Spinal cord (tissue), 10 donors: ENCODE data around the gene RPL15. TPM values are rescaled to one million over a fixed set of nuclear protein-coding genes. Genes with fewer than 3 reads are reported as not detected.
"Not testable (repeated sequence)": the region's sequence is repeated elsewhere in the genome, so short reads cannot be mapped to it uniquely, and the experiment has no call there.

Experiments
- DNase-seq, 6 donors: peaks; one replicate each; pipeline versions ENCODE4 v3.0.0 to v3.0.0-alpha.2; 2013 to 2015; ENCODE audit warnings: low spot score in 6 of 6, low read depth in 4 of 6
- H3K27ac ChIP-seq: one replicate; pipeline ENCODE4 v1.5.1; 2013; ENCODE audit warnings: low read depth, low read length, control low read depth
- H3K27me3 ChIP-seq: one replicate; pipeline ENCODE4 v1.6.1; 2013; ENCODE audit warnings: low read length; ENCODE audit not compliant: control insufficient read depth, insufficient read depth
- H3K36me3 ChIP-seq: one replicate; pipeline ENCODE4 v1.6.1; 2013; ENCODE audit warnings: low read length; ENCODE audit not compliant: control insufficient read depth, insufficient read depth
- H3K4me1 ChIP-seq: one replicate; pipeline ENCODE4 v1.6.1; 2013; ENCODE audit warnings: low read length; ENCODE audit not compliant: control insufficient read depth, insufficient read depth
- H3K4me3 ChIP-seq: one replicate; pipeline ENCODE4 v1.5.1; 2013; ENCODE audit warnings: low read depth, low read length, control low read depth
- H3K9me3 ChIP-seq: one replicate; pipeline ENCODE4 v1.6.1; 2013; ENCODE audit warnings: low read length; ENCODE audit not compliant: control insufficient read depth, insufficient read depth
- WGBS: methylation state at CpG from one replicate; pipeline ENCODE4 v1.1.5; 2013; ENCODE audit warnings: missing lambda C conversion rate; ENCODE audit not compliant: insufficient coverage; 5-methylcytosine and 5-hydroxymethylcytosine counted together
- polyA plus RNA-seq, 2 donors: library from polyadenylated mRNA; unstranded; fragments of 120-200 nt; gene quantifications; one replicate each; pipeline ENCODE4 v1.2.1, GENCODE V29; 2013; ENCODE audit not compliant: insufficient read length in 2 of 2
- total RNA-seq, 2 donors: library from RNA; depleted of rRNA in 1 of 2; stranded (reverse); fragments of 120-200 nt in 1 of 2; fragments of >200 nt in 1 of 2; gene quantifications; one replicate each; pipeline versions ENCODE4 v1.2.3 to v1.2.4, GENCODE V29; 2013 to 2014
- donor health status: healthy.

RPL15 gene
- total and polyA plus RNA-seq, 4 donors: 1,637 to 1,807 (median 1,669) TPM

- DNase-seq: no peak
- H3K9me3 ChIP-seq: no peaks in the 10 kb centered on the region
- H3K27me3 ChIP-seq: no peaks in the 10 kb centered on the region
- no peaks in the 10 kb centered on the region for H3K36me3 ChIP-seq
- no peak overlapping the region for H3K4me3 ChIP-seq
- H3K4me1 ChIP-seq: peaks cover 8% of the 10 kb centered on the region
- 0% methylated on average over 1 of the region's 6 CpGs for WGBS
- no peak overlapping the region for H3K27ac ChIP-seq
These were observed 42.4 kb upstream of the RPL15 start for GRCh38 chr3:23874359-23875112.

GRCh38 chr3:23875113-23875725 is 41.7 kb upstream of the RPL15 start:
- no peaks in the 10 kb centered on the region for H3K9me3 ChIP-seq
- no peak overlapping the region for H3K27ac ChIP-seq
- WGBS: no CpG with 5 or more reads among the region's 4 CpGs
- no peak for DNase-seq
- H3K27me3 ChIP-seq: no peaks in the 10 kb centered on the region
- H3K4me1 ChIP-seq: peaks cover 8% of the 10 kb centered on the region
- H3K4me3 ChIP-seq: no peak overlapping the region
- H3K36me3 ChIP-seq: no peaks in the 10 kb centered on the region

GRCh38 chr3:23876923-23877322 is 40.0 kb upstream of the RPL15 start:
- Histone ChIP-seq H3K4me1 (peaks cover 8% of the 10 kb centered on the region), H3K9me3 (no peaks in the 10 kb centered on the region), H3K27me3 (no peaks in the 10 kb centered on the region), H3K36me3 (no peaks in the 10 kb centered on the region), H3K4me3 (no peak overlapping the region), H3K27ac (no peak overlapping the region)
- DNase-seq: no peak
- no CpG with 5 or more reads among the region's 2 CpGs for WGBS

- Histone ChIP-seq H3K9me3 (no peaks in the 10 kb centered on the region), H3K4me3 (no peak overlapping the region), H3K27ac (no peak overlapping the region), H3K36me3 (peaks cover 3% of the 10 kb centered on the region), H3K4me1 (peaks cover 8% of the 10 kb centered on the region), H3K27me3 (no peaks in the 10 kb centered on the region)
- WGBS: 50% methylated on average over 2 of the region's 5 CpGs
- DNase-seq: peak in 5 of 6 donors; percentile 24 to 76 (median 35)
These were observed 39.5 kb upstream of the RPL15 start for GRCh38 chr3:23877329-23877980.

GRCh38 chr3:23879485-23879884 is 37.4 kb upstream of the RPL15 start:
- H3K27me3 ChIP-seq: no peaks in the 10 kb centered on the region
- H3K27ac ChIP-seq: no peak overlapping the region
- H3K4me3 ChIP-seq: no peak overlapping the region
- DNase-seq: no peak
- peaks cover 8% of the 10 kb centered on the region for H3K36me3 ChIP-seq
- H3K9me3 ChIP-seq: no peaks in the 10 kb centered on the region
- WGBS: 100% methylated on average over 6 of the region's 8 CpGs
- peaks cover 8% of the 10 kb centered on the region for H3K4me1 ChIP-seq

GRCh38 chr3:23880703-23881339 is 36.1 kb upstream of the RPL15 start:
- 67% methylated on average over 1 of the region's 4 CpGs for WGBS
- peaks cover 7% of the 10 kb centered on the region for H3K4me1 ChIP-seq
- H3K27ac ChIP-seq: no peak overlapping the region
- H3K4me3 ChIP-seq: no peak overlapping the region
- no peak for DNase-seq
- H3K27me3 ChIP-seq: no peaks in the 10 kb centered on the region
- no peaks in the 10 kb centered on the region for H3K9me3 ChIP-seq
- peaks cover 8% of the 10 kb centered on the region for H3K36me3 ChIP-seq

GRCh38 chr3:23881993-23882392 is 34.9 kb upstream of the RPL15 start:
- not testable (repeated sequence) for H3K4me3 ChIP-seq, H3K4me1 ChIP-seq, H3K36me3 ChIP-seq, H3K27me3 ChIP-seq, H3K27ac ChIP-seq, H3K9me3 ChIP-seq, DNase-seq
- 53% methylated on average over 4 of the region's 4 CpGs for WGBS

GRCh38 chr3:23882487-23882918 is 34.4 kb upstream of the RPL15 start:
- WGBS: 97% methylated on average over 28 of the region's 28 CpGs
- H3K27ac ChIP-seq: no peak overlapping the region
- H3K27me3 ChIP-seq: no peaks in the 10 kb centered on the region
- peaks cover 8% of the 10 kb centered on the region for H3K36me3 ChIP-seq
- H3K4me1 ChIP-seq: no peaks in the 10 kb centered on the region
- no peak for DNase-seq
- H3K4me3 ChIP-seq: no peak overlapping the region
- H3K9me3 ChIP-seq: no peaks in the 10 kb centered on the region

GRCh38 chr3:23884481-23884880 is 32.5 kb upstream of the RPL15 start:
- H3K4me3 ChIP-seq: no peak overlapping the region
- no peaks in the 10 kb centered on the region for H3K27me3 ChIP-seq
- no peaks in the 10 kb centered on the region for H3K4me1 ChIP-seq
- no peak for DNase-seq
- H3K27ac ChIP-seq: no peak overlapping the region
- H3K9me3 ChIP-seq: no peaks in the 10 kb centered on the region
- H3K36me3 ChIP-seq: peaks cover 8% of the 10 kb centered on the region
- 88% methylated on average over 1 of the region's 2 CpGs for WGBS
